DOHH2 (cell line): ENCODE data around the gene SH3BGRL.

ENCODE experiments used
- EZH2phosphoT487 ChIP-seq: fragments of 200-600 bp; sonication (generic); IDR thresholded peaks from 2 replicates; pipeline ENCODE4 v1.6.1; 2017; ENCODE audit warnings: borderline replicate concordance, mild to moderate bottlenecking, antibody characterized with exemption, low read length, moderate library complexity, mixed read lengths
- TF ChIP-seq, protein P1 (sequence below): fragments of 200-600 bp; sonication (generic); IDR thresholded peaks from one replicate; pipeline ENCODE4 v1.5.1; 2014; ENCODE audit warnings: antibody characterized with exemption, mild to moderate bottlenecking, low read depth, low read length; ENCODE audit not compliant: poor library complexity, severe bottlenecking

DNA sequence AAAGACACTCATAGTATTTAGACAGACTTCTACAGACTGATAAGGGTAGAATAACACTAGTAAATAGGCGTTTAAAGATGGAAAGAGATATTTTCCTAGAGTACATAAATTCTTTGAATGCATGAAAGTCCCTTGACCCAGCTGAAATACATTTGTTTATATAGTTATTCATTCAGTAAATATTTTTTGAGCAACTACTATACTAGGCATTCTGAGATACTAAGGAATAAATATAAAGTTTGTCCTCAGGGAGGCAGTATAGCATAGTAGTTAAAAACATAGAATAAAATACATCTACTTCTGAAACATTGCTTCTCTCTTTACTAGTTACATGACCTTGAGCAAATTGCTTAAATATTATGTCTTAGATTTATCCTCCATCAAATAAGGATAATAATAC is 27.6 kb upstream of the SH3BGRL start:
- TF ChIP-seq, protein P1, sequence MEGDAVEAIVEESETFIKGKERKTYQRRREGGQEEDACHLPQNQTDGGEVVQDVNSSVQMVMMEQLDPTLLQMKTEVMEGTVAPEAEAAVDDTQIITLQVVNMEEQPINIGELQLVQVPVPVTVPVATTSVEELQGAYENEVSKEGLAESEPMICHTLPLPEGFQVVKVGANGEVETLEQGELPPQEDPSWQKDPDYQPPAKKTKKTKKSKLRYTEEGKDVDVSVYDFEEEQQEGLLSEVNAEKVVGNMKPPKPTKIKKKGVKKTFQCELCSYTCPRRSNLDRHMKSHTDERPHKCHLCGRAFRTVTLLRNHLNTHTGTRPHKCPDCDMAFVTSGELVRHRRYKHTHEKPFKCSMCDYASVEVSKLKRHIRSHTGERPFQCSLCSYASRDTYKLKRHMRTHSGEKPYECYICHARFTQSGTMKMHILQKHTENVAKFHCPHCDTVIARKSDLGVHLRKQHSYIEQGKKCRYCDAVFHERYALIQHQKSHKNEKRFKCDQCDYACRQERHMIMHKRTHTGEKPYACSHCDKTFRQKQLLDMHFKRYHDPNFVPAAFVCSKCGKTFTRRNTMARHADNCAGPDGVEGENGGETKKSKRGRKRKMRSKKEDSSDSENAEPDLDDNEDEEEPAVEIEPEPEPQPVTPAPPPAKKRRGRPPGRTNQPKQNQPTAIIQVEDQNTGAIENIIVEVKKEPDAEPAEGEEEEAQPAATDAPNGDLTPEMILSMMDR, result no peak
- no peak for TF ChIP-seq EZH2phosphoT487
